ENCODE measurements around the gene DTWD1.

GRCh38 chr15:49696433-49696832, 75.6 kb downstream of the DTWD1 start:
- TF ChIP-seq CTCF (IDR thresholded peaks at IDR 0.05): no peak
- no peak for TF ChIP-seq POLR2A (IDR thresholded peaks at IDR 0.05)

Measured in Peyer's patch (tissue), 4 donors.